ENCODE data around the gene PPP1R8.
"Not testable (repeated sequence)": the region's sequence is repeated elsewhere in the genome, so short reads cannot be mapped to it uniquely, and the experiment has no call there.

Gene PPP1R8

DNA sequence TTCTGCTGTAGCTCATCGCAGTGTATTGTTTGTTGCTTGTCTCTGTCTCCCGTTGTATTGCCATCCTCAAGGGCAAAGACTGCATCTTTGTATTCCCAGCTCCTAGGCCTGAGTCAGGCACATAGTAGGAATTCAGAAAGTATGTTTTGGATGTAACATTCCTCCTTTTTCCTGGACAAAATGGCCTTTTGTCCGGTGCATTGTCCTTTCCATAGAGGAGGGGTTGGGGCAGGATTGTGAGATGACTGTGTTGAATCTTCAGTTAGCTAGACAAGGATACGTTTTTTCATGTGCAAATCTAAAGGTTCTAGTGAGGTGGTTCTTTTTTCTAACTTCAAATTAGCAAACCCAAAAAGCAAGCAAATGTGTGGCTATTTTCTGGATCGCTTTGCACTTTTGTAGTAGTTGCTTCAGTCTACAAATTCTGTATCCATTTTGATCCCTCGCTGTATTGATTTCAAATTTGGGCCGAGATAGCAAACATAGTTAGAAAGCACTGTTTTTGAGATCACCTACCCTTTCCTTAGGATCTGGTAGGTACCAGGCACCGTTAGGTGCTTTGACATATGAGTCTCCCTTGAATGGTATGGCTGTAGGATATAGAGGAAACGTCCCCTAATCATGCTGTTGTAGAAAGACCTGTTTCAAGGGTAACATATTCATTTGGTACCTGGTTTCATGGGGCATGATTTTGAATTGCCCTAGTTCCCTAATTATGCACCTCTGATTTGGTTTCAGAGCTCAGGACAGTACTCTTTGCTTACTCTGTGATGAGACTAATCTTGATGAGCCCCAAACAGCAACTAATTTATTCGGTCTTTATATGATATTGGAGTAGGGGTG lies 1.2 kb downstream of the PPP1R8 start:
- Histone ChIP-seq H3K27ac (ENCODE audit: low read length) (no peak overlapping the region), H3K4me3 (ENCODE audit: low read length) (peak overlapping the region; percentile 77; the same call in 1 of the 2 replicates), H3K27me3 (ENCODE audit: control insufficient read depth, insufficient read depth, low read length) (no peaks in the 10 kb centered on the region), H3K9me3 (ENCODE audit: control insufficient read depth, insufficient read depth, low read length) (no peaks in the 10 kb centered on the region), H3K4me1 (ENCODE audit: control insufficient read depth, insufficient read depth, low read length) (peaks cover 2% of the 10 kb centered on the region; the same call in 1 of the 2 replicates), H3K36me3 (ENCODE audit: control insufficient read depth, insufficient read depth, low read length) (peaks cover 4% of the 10 kb centered on the region; the same call in 1 of the 2 replicates)
- WGBS (ENCODE audit: insufficient coverage, insufficient read length) = no CpG with 5 or more reads among the region's 10 CpGs
- DNase-seq (ENCODE audit: low read depth, low spot score) = no peak

GRCh38 chr1:27832762-27833161 lies 2.2 kb downstream of the PPP1R8 start:
- peaks cover 2% of the 10 kb centered on the region; the same call in 1 of the 2 replicates for H3K4me1 ChIP-seq (ENCODE audit: control insufficient read depth, insufficient read depth, low read length)
- H3K4me3 ChIP-seq (ENCODE audit: low read length) = no peak overlapping the region
- no peaks in the 10 kb centered on the region for H3K9me3 ChIP-seq (ENCODE audit: control insufficient read depth, insufficient read depth, low read length)
- H3K27ac ChIP-seq (ENCODE audit: low read length) = no peak overlapping the region
- no CpG with 5 or more reads among the region's 2 CpGs for WGBS (ENCODE audit: insufficient coverage, insufficient read length)
- H3K36me3 ChIP-seq (ENCODE audit: control insufficient read depth, insufficient read depth, low read length) = peaks cover 4% of the 10 kb centered on the region; the same call in 1 of the 2 replicates
- H3K27me3 ChIP-seq (ENCODE audit: control insufficient read depth, insufficient read depth, low read length) = no peaks in the 10 kb centered on the region
- DNase-seq (ENCODE audit: low read depth, low spot score) = no peak

GRCh38 chr1:27833470-27833869 lies 2.9 kb downstream of the PPP1R8 start:
- Histone ChIP-seq H3K36me3 (ENCODE audit: control insufficient read depth, insufficient read depth, low read length) (peaks cover 4% of the 10 kb centered on the region; the same call in 1 of the 2 replicates), H3K27me3 (ENCODE audit: control insufficient read depth, insufficient read depth, low read length) (no peaks in the 10 kb centered on the region), H3K9me3 (ENCODE audit: control insufficient read depth, insufficient read depth, low read length) (no peaks in the 10 kb centered on the region), H3K4me3 (ENCODE audit: low read length) (no peak overlapping the region), H3K4me1 (ENCODE audit: control insufficient read depth, insufficient read depth, low read length) (peaks cover 2% of the 10 kb centered on the region; the same call in 1 of the 2 replicates), H3K27ac (ENCODE audit: low read length) (no peak overlapping the region)
- no peak for DNase-seq (ENCODE audit: low read depth, low spot score)
- no CpG with 5 or more reads among the region's 3 CpGs for WGBS (ENCODE audit: insufficient coverage, insufficient read length)

- no peak overlapping the region for H3K4me3 ChIP-seq (ENCODE audit: low read length)
- no peak overlapping the region for H3K27ac ChIP-seq (ENCODE audit: low read length)
- no peaks in the 10 kb centered on the region for H3K27me3 ChIP-seq (ENCODE audit: control insufficient read depth, insufficient read depth, low read length)
- no peaks in the 10 kb centered on the region for H3K9me3 ChIP-seq (ENCODE audit: control insufficient read depth, insufficient read depth, low read length)
- peaks cover 9% of the 10 kb centered on the region; the same call in 1 of the 2 replicates for H3K36me3 ChIP-seq (ENCODE audit: control insufficient read depth, insufficient read depth, low read length)
- H3K4me1 ChIP-seq (ENCODE audit: control insufficient read depth, insufficient read depth, low read length) = peaks cover 2% of the 10 kb centered on the region; the same call in 1 of the 2 replicates
- no peak for DNase-seq (ENCODE audit: low read depth, low spot score)
These were observed 4.5 kb downstream of the PPP1R8 start for GRCh38 chr1:27835046-27835445.

DNA sequence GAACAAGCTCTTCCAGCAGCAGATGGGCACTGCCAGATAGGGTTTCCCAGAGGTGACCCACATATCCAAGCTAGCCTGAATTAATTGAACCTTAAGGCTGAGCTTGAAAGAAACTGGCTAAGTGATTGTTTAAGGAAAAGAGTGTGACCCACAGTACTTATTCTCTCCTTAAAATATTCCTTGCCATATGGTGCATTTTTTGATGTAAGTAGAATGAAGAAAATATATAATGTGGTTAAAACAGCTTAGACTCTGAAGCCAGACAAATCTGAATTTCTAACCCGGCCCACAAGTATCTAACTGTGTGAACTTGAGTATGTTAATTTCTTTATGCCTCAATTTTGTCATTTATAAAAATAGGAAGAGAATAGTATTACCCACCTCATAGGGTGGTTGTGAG lies 4.9 kb downstream of the PPP1R8 start:
- no peaks in the 10 kb centered on the region for H3K27me3 ChIP-seq (ENCODE audit: control insufficient read depth, insufficient read depth, low read length)
- peaks cover 2% of the 10 kb centered on the region; the same call in 1 of the 2 replicates for H3K4me1 ChIP-seq (ENCODE audit: control insufficient read depth, insufficient read depth, low read length)
- H3K27ac ChIP-seq (ENCODE audit: low read length) = no peak overlapping the region
- no peaks in the 10 kb centered on the region for H3K9me3 ChIP-seq (ENCODE audit: control insufficient read depth, insufficient read depth, low read length)
- DNase-seq (ENCODE audit: low read depth, low spot score) = no peak
- peaks cover 9% of the 10 kb centered on the region; the same call in 1 of the 2 replicates for H3K36me3 ChIP-seq (ENCODE audit: control insufficient read depth, insufficient read depth, low read length)
- no CpG with 5 or more reads among the region's 1 CpG for WGBS (ENCODE audit: insufficient coverage, insufficient read length)
- no peak overlapping the region for H3K4me3 ChIP-seq (ENCODE audit: low read length)

- no peak for DNase-seq (ENCODE audit: low read depth, low spot score)
- Histone ChIP-seq H3K36me3 (ENCODE audit: control insufficient read depth, insufficient read depth, low read length) (peaks cover 31% of the 10 kb centered on the region), H3K27ac (ENCODE audit: low read length) (no peak overlapping the region), H3K27me3 (ENCODE audit: control insufficient read depth, insufficient read depth, low read length) (no peaks in the 10 kb centered on the region), H3K9me3 (ENCODE audit: control insufficient read depth, insufficient read depth, low read length) (peaks cover 2% of the 10 kb centered on the region; the same call in 1 of the 2 replicates), H3K4me1 (ENCODE audit: control insufficient read depth, insufficient read depth, low read length) (no peaks in the 10 kb centered on the region), H3K4me3 (ENCODE audit: low read length) (no peak overlapping the region)
- no CpG with 5 or more reads among the region's 7 CpGs for WGBS (ENCODE audit: insufficient coverage, insufficient read length)
These were observed 19.4 kb downstream of the PPP1R8 start for GRCh38 chr1:27849951-27850350.

DNA sequence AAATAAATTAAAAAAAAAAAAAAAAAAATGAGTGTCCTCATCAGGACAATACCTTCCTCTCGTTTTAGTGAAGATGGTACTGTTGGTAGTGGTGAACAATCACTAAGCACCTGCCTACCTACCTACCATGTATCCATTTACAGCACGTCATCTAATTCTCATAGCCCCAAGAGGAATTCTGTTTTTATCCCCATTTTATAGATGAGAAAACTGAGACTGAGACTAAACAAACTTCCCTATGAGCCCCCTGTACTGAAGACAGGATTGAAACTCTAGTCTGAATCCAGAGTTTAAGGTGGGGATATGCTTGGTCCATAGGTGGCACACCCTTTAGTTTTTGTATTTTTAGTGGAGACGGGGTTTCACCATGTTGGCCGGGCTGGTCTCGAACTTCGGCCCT lies 24.5 kb downstream of the PPP1R8 start:
- Histone ChIP-seq H3K9me3 (ENCODE audit: control insufficient read depth, insufficient read depth, low read length) (peaks cover 2% of the 10 kb centered on the region; the same call in 1 of the 2 replicates), H3K27me3 (ENCODE audit: control insufficient read depth, insufficient read depth, low read length) (no peaks in the 10 kb centered on the region), H3K4me3 (ENCODE audit: low read length) (no peak overlapping the region), H3K27ac (ENCODE audit: low read length) (no peak overlapping the region), H3K36me3 (ENCODE audit: control insufficient read depth, insufficient read depth, low read length) (peaks cover 14% of the 10 kb centered on the region), H3K4me1 (ENCODE audit: control insufficient read depth, insufficient read depth, low read length) (no peaks in the 10 kb centered on the region)
- WGBS (ENCODE audit: insufficient coverage, insufficient read length) = no CpG with 5 or more reads among the region's 6 CpGs
- DNase-seq (ENCODE audit: low read depth, low spot score) = no peak

GRCh38 chr1:27856561-27857343 lies 26.2 kb downstream of the PPP1R8 start:
- WGBS (ENCODE audit: insufficient coverage, insufficient read length) = no CpG with 5 or more reads among the region's 12 CpGs
- no peak for DNase-seq (ENCODE audit: low read depth, low spot score)
- no peaks in the 10 kb centered on the region for H3K4me1 ChIP-seq (ENCODE audit: control insufficient read depth, insufficient read depth, low read length)
- no peak overlapping the region for H3K27ac ChIP-seq (ENCODE audit: low read length)
- peaks cover 2% of the 10 kb centered on the region for H3K36me3 ChIP-seq (ENCODE audit: control insufficient read depth, insufficient read depth, low read length)
- H3K9me3 ChIP-seq (ENCODE audit: control insufficient read depth, insufficient read depth, low read length) = 0 out of 2 replicates have a peak, but pooled peaks cover under 1% of the 10 kb centered on the region
- H3K27me3 ChIP-seq (ENCODE audit: control insufficient read depth, insufficient read depth, low read length) = no peaks in the 10 kb centered on the region
- no peak overlapping the region for H3K4me3 ChIP-seq (ENCODE audit: low read length)

DNA sequence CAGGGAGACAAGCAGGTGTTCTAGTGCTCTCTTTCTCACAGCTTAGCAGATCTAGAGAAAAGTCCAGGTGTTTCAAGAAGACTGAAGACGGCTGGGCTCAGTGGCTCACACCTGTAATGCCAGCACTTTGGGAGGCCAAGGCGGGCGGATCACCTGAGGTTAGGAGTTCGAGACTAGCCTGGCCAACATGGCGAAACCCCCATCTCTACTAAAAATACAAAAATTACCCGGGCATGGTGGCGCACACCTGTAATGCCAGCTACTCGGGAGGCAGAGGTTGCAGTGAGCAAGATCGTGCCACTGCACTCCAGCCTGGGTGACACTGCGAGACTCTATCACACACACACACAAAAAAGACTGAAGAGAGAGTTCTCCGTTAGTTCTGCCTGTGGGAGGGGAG lies 27.0 kb downstream of the PPP1R8 start:
- WGBS (ENCODE audit: insufficient coverage, insufficient read length) = no CpG with 5 or more reads among the region's 11 CpGs
- not testable (repeated sequence) for H3K4me3 ChIP-seq (ENCODE audit: low read length); H3K9me3 ChIP-seq (ENCODE audit: control insufficient read depth, insufficient read depth, low read length); DNase-seq (ENCODE audit: low read depth, low spot score); H3K27me3 ChIP-seq (ENCODE audit: control insufficient read depth, insufficient read depth, low read length); H3K36me3 ChIP-seq (ENCODE audit: control insufficient read depth, insufficient read depth, low read length); H3K27ac ChIP-seq (ENCODE audit: low read length); H3K4me1 ChIP-seq (ENCODE audit: control insufficient read depth, insufficient read depth, low read length)

DNA sequence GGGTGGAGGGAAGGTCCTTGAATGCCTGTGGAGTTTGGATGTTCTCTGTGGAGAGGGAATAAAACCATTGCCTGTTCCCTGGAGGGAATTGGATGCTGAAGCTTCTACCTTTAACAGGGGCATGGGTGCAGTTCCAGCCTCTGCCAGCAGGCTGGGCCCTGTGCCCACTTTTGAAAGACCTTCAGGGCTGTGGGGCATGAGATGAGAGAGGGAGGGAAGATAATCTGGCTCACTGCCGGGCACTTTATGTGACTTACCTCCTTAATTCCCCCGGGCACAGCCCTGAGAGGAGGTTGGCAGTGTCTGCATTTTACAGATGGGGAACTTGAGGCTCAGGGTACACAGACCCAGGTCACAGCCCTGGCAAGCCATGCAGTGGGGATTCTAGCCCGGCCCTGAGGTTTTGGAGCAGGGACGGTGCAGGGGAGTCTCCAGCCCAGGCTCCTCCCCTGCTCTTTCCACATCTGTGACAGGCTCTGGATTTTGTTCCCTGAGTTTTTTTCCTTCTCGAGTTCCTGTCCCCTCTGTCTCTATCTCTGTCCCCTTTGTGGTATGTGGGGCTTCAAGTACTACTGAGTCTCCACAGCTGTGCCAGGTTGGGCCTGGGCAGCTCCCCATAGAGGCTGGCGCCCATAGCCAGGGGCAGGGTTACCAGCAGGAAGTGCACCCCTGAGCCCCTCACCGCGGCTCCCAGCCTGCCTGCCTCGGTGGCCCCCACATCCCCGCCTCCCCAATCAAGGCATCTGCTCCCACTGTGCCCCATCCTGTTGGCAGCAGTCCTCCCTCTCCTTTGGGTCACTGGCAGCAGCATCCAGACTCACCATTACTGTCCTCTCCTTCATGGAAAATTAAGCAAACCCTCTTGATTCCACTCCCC lies 27.7 kb downstream of the PPP1R8 start:
- Histone ChIP-seq H3K9me3 (ENCODE audit: control insufficient read depth, insufficient read depth, low read length) (no peaks in the 10 kb centered on the region), H3K4me3 (ENCODE audit: low read length) (no peak overlapping the region), H3K4me1 (ENCODE audit: control insufficient read depth, insufficient read depth, low read length) (no peaks in the 10 kb centered on the region), H3K27ac (ENCODE audit: low read length) (no peak overlapping the region), H3K36me3 (ENCODE audit: control insufficient read depth, insufficient read depth, low read length) (no peaks in the 10 kb centered on the region), H3K27me3 (ENCODE audit: control insufficient read depth, insufficient read depth, low read length) (no peaks in the 10 kb centered on the region)
- no CpG with 5 or more reads among the region's 10 CpGs for WGBS (ENCODE audit: insufficient coverage, insufficient read length)
- DNase-seq (ENCODE audit: low read depth, low spot score) = peak; percentile 79

All from iPS DF 6.9 (cell line).